DMS114 treated with DMSO at 0.1 percent for 48 hours (cell line): Measurements from ENCODE around the gene LAMC2.
"Not testable (repeated sequence)": the region's sequence is repeated elsewhere in the genome, so short reads cannot be mapped to it uniquely, and the experiment has no call there.

Experiments
- DNase-seq: peaks from one replicate; lab custom pipeline; 2025; ENCODE audit not compliant: unreplicated experiment; lab: John Stamatoyannopoulos, UW

Gene LAMC2

DNA sequence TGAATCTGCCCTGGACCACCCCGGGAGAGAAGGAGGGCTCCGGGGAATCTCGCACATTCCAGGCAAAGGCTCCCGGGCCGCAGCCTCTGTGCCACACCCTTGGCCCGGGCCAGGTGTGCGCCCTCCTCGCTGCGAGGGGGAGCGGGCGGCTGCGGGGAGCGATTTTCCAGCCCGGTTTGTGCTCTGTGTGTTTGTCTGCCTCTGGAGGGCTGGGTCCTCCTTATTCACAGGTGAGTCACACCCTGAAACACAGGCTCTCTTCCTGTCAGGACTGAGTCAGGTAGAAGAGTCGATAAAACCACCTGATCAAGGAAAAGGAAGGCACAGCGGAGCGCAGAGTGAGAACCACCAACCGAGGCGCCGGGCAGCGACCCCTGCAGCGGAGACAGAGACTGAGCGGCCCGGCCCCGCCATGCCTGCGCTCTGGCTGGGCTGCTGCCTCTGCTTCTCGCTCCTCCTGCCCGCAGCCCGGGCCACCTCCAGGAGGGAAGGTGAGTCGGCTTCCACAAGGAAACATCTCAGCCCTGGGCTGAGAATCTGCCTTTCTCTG lies at the start of gene LAMC2:
Gene LAMC2 (plus strand): TSS at position 324 of the 550 bp plus-strand sequence. CDS start 89 bp downstream, at position 413.
- DNase-seq, result no peak

DNA sequence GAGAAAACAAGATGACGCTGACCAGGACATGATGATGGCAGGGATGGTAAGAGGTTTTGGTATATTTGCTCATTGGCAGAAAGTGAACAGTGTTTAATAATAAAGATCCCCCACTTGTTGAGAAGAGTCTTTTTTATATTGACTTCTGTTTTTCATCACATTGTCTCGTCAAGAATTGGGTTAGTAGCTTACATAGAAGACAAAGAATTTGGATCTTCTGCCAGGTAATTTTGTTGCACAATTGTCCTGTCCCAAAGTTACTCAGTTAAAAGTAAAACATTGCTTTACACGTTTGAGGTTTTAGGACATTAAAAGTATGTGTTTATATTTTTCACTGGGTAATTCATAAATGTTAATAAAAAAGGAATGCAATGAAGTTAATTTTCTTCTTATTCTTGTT lies 48.3 kb upstream of the LAMC2 start:
- DNase-seq, result no peak

DNA sequence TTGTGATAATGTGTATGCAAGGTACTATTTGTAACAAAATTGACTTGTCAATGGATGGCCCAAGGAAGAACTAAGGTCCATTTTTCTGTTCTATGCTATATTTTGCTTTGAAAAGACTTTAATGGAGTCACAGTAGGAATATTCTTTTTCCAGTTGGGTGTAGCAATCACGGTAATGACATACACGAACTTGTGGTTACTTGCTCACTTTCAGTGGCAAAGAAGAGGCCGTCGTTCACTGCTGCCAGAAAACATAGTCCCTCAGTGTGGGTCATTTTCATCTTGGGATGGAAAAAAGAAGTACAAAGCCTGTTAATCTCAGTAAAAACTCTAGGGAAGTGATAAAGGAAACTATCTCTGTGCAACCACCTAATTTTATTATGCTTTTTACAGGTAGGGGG lies 47.8 kb upstream of the LAMC2 start:
- no peak for DNase-seq

DNA sequence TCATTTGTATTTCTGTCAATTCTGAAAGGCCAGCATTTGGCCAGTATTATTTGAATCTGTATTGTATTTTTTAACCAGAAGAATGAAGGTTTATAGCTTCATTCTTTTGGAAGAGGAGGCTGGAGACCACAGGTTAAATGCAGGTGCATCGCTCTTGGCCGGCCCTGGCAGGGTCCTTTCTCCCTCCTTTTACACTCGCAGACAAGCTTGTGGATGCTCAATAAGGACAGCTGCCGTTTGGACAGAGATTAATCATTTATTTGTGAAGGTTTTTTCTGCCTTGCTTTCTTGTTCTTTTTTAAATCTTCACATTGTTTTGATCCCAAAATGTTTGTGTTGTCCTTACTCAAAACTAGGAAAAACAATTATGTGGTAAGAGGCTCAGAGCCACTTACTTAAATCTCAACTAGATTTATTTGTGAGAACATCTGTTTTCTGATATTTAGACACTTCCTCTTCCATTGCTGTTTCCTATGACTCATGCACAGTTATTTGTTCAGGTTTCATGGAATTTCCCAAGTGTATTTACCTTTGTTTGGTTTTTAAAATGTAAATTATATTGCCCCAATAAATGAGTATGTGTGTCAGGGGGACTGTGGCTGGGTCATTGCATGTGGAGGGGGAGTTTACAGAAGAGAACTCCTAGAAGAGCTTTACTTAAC lies 46.7 kb upstream of the LAMC2 start:
- DNase-seq, result no peak

DNA sequence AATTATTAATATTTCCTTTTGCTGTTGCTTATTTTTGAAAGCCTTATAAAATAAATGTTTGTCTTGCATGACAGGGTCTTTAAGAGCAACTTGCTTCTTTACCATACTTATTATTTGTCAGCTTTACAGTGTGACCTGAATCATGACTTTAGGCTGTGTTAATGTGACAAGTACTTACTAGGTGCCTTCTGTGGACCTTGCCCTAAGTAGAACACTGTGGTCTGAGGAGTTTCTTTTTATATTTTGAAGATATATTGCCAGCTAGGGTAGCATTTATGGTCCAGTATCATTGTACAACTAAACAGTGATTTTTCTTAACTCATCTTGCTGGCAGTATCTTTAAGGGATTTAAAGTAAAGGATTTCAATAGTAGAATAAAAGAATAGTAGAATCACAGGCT lies 45.4 kb upstream of the LAMC2 start:
- no peak for DNase-seq

DNA sequence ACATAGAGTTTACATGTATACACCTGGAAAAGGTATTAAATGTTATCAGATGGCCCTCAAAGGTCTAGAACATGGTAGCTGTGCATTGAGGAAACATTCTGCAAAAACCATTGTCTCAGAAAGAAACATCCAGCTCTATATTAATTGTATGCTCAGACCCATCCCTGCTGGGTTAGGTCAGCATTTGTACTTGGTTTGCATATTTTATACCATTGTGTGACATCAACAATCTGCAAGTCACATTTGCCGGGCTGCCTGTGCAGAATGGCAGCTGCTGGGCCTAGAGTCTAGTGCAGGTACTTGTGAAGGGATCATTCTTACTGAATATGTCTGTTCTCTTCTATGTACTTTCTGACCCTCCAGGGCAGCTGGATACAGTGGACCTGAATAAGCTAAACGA lies 43.9 kb upstream of the LAMC2 start:
- DNase-seq, result no peak

DNA sequence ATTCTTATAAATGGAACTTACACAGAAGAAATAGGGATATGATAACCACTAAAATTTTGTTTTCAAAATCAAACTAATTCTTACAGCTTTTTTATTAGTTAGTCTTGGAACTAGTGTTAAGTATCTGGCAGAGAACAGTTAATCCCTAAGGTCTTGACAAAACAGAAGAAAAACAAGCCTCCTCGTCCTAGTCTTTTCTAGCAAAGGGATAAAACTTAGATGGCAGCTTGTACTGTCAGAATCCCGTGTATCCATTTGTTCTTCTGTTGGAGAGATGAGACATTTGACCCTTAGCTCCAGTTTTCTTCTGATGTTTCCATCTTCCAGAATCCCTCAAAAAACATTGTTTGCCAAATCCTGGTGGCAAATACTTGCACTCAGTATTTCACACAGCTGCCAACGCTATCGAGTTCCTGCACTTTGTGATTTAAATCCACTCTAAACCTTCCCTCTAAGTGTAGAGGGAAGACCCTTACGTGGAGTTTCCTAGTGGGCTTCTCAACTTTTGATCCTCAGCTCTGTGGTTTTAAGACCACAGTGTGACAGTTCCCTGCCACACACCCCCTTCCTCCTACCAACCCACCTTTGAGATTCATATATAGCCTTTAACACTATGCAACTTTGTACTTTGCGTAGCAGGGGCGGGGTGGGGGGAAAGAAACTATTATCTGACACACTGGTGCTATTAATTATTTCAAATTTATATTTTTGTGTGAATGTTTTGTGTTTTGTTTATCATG lies 42.3 kb upstream of the LAMC2 start:
- no peak for DNase-seq

DNA sequence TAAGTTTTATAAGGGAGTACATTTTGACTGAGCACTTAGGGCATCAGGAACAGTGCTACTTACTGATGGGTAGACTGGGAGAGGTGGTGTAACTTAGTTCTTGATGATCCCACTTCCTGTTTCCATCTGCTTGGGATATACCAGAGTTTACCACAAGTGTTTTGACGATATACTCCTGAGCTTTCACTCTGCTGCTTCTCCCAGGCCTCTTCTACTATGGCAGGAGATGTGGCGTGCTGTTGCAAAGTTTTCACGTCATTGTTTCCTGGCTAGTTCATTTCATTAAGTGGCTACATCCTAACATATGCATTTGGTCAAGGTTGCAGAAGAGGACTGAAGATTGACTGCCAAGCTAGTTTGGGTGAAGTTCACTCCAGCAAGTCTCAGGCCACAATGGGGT lies 41.3 kb upstream of the LAMC2 start:
- no peak for DNase-seq

DNA sequence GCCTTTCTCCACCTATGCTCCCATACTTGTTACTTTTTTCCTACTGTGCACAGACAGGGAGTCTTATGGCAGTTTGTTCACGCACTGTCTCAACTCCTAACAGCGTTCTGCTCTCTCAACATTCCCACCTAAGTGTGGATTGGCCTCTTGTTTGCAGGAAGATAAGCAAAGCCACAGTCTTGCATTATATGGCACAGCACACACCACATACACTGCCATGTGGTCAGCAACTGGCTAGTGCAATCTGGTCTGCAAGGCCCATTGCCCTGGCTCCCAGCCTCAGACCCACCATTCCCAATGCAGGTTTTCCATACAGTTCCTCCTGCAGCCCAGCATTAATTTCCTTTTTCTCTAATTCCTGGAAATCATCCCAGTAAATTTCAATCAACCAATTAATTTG lies 38.3 kb upstream of the LAMC2 start:
- no peak for DNase-seq

DNA sequence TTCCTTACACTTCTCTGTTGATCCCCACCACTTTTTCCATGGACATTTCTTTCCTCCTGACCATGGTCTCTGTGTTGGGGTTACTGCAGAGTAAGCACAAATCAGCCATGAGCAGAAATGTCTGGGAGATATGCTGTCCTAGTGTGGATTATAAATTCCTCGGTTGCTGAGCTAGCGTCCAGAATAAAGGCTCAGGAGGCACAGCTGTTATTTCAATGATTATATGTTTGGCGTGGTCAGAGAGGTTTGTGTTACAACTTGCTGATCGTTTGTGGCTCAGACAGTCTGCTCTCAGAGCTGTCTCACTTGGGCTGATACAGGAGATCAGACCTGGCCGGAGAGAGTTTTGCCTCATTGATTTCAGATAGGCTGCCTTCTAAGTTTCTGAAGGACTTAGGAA lies 37.5 kb upstream of the LAMC2 start:
- DNase-seq, result no peak

DNA sequence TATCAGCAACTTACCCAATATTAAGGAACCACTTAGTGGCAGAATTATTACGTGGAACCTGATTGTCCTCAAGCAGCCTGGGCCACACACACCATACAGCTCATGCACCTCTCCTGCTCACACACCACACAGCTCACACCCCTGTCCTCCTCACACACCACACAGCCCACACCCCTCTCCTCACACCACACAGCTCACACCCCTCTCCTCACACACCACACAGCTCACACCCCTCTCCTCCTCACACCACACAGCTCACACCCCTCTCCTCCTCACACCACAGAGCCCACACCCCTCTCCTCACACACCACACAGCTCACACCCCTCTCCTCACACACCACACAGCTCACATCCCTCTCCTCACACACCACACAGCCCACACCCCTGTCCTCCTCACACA lies 36.8 kb upstream of the LAMC2 start:
- DNase-seq, result no peak

DNA sequence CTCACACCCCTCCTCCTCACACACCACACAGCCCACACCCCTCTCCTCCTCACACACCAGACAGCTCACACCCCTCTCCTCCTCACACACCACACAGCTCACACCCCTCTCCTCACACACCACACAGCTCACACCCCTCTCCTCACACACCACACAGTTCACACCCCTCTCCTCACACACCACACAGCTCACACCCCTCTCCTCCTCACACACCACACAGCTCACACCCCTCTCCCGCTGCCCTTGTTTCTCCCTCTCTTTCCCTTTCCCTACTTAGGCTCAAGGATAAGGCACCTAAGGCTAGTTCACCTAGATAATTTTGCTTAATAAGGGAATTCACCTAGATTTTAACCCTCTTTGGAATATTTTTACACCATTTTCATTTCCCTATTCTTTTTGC lies 36.0 kb upstream of the LAMC2 start:
- DNase-seq, result not testable (repeated sequence)

DNA sequence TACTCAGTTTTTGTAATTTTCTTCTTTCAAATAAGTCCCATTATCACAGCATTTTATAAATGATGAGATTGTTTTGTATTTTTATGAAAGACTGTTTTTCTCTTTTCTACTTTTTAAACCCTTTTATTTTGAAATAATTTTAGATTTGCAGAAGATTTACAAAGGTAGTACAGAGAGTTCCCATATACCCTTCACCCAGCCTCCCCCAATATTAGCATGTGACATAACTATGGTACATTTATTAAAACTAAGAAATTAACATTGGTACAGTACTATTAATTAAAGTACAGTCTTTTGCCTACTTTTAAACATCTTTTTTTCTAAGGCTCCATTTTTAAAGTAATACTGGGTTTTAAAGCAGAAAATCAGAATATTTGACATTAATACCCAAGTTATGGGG lies 35.6 kb upstream of the LAMC2 start:
- no peak for DNase-seq

DNA sequence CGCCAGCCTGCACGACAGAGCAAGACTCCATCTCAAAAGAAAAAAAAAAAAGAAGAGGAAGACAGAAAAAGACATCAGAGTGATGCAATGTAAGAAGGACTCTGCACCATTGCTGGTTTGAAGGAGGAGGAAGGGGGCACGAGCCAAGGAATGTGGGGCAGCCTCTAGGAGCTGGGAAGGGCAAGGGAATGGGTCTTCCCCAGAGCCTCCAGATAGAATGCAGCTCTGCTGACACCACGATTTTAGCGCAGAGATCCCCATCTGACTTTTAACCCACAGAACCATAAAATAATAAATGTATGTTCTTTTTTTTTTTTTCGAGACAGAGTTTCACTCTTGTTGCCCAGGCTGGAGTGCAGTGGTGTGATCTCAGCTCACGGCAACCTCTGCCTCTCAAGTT lies 33.9 kb upstream of the LAMC2 start:
- DNase-seq, result no peak

DNA sequence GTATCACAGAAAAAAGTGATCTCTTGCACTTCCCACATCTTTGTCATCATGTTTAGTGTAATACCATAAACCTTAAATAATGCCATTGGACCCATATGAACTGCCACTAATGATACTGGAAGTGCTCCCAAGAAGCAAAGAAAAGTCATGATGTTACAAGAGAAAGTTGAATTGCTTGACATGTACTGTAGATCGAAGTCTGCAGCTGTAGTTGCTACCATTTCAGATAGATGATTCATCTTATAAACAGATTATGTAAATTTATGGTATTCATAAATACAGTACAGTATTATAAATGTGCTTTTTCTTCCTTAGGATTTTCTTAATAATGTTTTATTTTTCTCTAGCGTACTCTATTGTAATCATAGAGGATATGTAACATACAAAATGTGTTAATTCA lies 30.1 kb upstream of the LAMC2 start:
- no peak for DNase-seq

DNA sequence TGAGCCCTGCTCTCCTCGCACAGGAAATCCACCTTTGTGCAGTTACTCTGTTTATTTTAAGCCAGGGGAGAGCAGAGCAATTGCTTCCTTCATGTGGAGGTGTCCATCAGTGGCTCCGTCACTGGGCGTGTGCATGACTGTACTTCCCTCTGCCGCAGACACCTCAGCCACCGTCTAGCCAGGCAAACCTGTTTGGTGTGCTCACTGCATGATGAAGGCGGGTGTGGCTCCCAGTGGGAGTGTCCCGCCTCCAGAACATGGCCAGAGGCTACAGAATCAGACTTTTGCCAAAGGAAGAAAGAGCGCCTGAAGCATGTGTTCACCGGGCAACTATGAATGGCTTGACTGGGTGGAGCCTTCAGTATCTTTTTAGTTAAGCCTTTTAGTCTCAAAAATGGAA lies 26.1 kb upstream of the LAMC2 start:
- DNase-seq, result no peak

DNA sequence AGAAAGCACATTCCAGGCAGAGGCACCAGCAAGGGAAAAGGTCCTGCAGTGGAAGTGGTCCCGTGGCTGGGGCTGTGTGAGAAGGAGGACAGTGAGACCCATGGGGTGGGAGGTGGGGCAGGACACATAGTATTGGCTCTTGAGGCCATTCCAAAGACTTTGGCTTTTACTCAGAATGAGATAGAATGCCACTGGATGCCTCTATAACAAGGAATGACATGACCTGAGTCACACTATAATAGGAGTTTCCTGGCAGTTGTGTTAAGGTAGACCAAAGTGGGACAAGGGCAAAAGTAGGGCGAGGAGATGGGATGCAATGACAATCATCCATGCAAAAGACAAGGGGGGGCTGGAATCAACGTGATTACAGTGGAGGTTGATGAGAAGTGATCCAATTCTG lies 24.7 kb upstream of the LAMC2 start:
- no peak for DNase-seq

DNA sequence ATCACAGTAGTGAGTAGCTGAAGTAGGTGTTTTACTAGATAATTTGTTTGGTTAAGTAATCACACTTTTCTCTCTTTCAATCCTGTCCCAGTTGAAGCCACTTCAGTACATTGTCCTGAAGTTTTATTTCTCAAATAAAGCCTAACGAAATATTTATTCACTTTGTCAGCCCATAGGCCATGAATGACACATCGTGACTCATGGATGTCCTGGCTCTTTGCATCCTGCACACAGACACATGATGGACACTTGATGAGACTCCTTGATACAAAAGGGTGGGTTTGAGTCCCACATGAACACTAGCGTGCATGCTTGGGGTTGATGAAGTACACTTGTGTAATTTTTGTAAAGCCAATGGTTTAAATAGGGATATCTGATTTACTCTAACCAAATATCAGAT lies 22.7 kb upstream of the LAMC2 start:
- no peak for DNase-seq

DNA sequence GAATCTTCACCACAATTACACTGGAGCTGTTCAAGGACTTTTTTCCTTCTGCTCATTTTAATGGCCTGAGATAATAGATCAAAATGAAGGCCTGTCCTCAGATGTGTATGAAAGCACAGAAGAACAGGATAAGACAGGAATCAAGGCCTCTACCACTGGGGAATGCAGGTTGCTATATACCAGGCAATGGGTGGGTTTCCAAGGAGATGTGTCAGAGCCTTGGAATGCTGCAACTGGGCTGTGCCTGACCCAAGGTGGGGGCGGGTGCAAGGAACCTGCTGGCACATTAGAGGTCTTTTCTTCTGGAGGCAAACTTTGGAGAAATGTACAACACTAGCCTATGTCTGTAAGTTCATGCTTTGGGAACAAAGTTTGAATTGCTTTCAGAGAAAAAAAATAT lies 21.7 kb upstream of the LAMC2 start:
- DNase-seq, result no peak

DNA sequence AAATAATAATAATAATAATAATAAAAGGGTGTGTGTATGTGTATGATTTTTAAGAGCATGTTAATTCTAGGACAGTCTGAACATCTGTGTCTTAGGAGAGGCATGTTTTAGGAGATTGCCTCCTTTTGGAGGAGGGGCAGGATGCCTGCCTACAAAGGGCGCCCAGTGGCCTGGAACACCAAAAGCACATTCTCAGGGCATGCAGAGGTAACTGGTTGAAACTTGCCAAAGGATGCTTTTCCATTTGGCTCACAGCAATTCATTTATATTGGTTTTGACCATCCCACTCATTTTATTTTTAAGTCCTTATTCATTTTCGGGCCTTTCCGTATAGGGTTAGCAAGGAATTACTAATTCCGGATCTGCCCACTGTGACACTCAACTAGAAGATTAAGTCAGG lies 21.1 kb upstream of the LAMC2 start:
- DNase-seq, result no peak

DNA sequence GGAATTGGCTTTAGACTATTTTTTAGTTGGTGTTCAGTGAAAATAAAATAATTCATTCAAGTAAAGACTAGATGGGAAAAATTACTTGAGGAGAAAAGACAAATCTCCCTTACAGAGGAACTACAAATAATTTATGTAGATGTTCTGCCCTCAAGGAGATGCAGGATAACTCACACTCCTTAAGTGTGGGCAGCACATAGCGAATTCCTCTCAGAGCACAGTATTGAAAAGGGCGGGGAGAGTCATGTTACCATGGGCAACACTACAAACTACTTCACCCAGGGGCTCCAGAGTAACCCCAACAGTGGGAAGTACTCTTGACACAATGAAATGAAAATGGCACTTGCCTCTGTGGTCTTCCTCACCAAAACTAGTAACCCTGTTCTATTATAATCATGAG lies 20.6 kb upstream of the LAMC2 start:
- DNase-seq, result no peak

DNA sequence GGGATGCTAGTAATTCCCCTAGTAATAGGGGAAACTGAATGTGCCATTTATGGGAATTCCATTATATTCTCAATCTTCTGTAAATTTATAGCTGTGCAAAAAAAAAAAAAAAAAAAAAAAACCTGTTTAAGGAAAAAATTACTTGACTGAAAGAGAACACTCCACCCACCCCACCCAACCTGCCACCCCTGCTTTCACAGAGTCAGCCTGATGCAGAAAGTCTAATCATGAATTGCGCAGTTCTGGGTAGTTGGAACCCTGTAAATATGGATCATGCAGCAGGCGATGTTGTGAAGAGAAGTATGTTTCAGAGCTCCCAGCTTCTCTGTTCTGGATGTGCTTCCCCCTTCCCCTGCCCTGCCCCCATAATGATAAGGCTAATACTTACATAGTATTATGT lies 19.6 kb upstream of the LAMC2 start:
- DNase-seq, result no peak

DNA sequence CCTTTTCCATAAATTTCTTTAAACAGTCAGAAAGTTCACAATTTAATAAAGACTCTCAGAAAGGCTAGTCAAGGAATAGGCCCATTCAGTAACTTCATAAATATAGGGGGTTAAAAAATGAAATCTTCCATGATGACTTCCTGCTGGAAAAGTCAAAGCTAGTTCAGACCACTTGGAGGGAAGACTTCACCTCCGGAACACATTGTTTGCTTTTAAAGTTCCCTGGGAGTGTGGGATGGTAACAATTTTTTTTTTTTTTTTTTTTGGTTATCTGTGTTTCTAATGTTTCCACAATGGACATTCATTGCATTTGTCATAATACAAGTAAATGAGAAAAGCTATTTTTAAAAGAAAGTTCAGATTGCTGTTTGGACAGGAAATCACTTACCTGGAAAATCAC lies 18.4 kb upstream of the LAMC2 start:
- no peak for DNase-seq
